ENCODE results near the gene RAD23B.
A peak's percentile ranks its signal among the peaks of the same experiment; 100 is the strongest.

Gene RAD23B

GRCh38 chr9:107243742-107244141, 39.3 kb upstream of the RAD23B start:
- peak; percentile 99 for DNase-seq (ENCODE audit: low read depth)
- H3K4me3 ChIP-seq (ENCODE audit: low read length): no peak overlapping the region
- TF ChIP-seq, protein P1, sequence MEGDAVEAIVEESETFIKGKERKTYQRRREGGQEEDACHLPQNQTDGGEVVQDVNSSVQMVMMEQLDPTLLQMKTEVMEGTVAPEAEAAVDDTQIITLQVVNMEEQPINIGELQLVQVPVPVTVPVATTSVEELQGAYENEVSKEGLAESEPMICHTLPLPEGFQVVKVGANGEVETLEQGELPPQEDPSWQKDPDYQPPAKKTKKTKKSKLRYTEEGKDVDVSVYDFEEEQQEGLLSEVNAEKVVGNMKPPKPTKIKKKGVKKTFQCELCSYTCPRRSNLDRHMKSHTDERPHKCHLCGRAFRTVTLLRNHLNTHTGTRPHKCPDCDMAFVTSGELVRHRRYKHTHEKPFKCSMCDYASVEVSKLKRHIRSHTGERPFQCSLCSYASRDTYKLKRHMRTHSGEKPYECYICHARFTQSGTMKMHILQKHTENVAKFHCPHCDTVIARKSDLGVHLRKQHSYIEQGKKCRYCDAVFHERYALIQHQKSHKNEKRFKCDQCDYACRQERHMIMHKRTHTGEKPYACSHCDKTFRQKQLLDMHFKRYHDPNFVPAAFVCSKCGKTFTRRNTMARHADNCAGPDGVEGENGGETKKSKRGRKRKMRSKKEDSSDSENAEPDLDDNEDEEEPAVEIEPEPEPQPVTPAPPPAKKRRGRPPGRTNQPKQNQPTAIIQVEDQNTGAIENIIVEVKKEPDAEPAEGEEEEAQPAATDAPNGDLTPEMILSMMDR (IDR thresholded peaks at IDR 0.05; ENCODE audit: insufficient read depth, low read depth, low read length, missing control alignments): no peak

- TF ChIP-seq, protein P1 (IDR thresholded peaks at IDR 0.05; ENCODE audit: insufficient read depth, low read depth, low read length, missing control alignments): no peak
- H3K4me3 ChIP-seq (ENCODE audit: low read length): no peak overlapping the region
- no peak for DNase-seq (ENCODE audit: low read depth)
These were observed 36.5 kb upstream of the RAD23B start for GRCh38 chr9:107246259-107247254.

DNA sequence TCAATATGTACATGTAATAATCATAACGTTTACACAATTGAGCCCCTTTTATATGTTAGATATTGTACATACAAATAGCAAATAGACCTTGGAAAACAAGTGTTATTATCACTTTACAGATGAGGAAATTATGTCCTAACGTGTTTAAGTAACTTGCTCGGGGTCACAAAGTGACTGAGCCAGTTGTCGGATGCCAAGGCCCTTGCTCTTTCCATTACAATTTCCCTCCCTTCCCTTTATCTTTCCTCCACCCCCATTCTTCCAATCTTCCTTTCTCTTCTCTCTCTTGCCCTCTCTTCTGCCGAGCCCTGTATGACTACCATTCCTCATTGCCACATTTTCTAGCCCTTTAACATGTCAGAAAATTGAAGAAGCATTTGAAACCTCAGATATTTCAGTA, 34.4 kb upstream of the RAD23B start:
- no peak overlapping the region for H3K4me3 ChIP-seq (ENCODE audit: low read length)
- peak; percentile 16 for DNase-seq (ENCODE audit: low read depth)
- TF ChIP-seq, protein P1 (IDR thresholded peaks at IDR 0.05; ENCODE audit: insufficient read depth, low read depth, low read length, missing control alignments): no peak

- H3K4me3 ChIP-seq (ENCODE audit: low read length): no peak overlapping the region
- TF ChIP-seq, protein P1 (IDR thresholded peaks at IDR 0.05; ENCODE audit: insufficient read depth, low read depth, low read length, missing control alignments): no peak
- peak; percentile 89 for DNase-seq (ENCODE audit: low read depth)
These were observed 33.9 kb upstream of the RAD23B start for GRCh38 chr9:107249131-107249533.

DNA sequence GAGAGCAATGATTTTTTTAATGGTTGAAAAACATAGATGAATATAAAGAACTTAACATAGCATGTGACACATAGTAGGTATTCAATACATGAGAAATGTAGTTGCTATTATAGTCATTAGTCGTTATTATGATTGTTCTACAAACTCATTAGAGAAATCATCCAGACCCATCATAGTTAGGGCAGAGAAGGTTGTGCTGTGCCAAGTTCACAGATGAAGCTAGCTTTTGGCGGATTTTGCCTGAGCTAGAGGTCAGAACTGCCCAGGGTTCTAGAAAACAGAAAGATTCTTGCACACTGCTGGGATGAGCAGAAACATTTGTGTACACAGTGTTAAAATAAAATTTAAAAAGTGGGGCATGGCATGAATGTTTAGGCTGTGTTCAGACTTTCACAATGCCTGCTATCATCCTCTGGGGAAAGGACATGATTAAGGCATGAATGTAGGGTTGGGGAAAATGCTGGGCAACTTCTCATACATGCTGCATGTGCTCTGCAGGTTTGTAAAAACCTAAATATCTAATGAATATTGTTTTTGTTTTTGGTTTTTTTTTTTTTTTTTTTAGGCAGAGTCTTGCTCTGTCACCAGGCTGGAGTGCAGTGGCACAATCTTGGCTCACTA, 33.3 kb upstream of the RAD23B start:
- H3K4me3 ChIP-seq (ENCODE audit: low read length): no peak overlapping the region
- peak; percentile 58 for DNase-seq (ENCODE audit: low read depth)
- TF ChIP-seq, protein P1 (IDR thresholded peaks at IDR 0.05; ENCODE audit: insufficient read depth, low read depth, low read length, missing control alignments): no peak

GRCh38 chr9:107251756-107252322, 31.2 kb upstream of the RAD23B start:
- DNase-seq (ENCODE audit: low read depth): peak; percentile 30
- H3K4me3 ChIP-seq (ENCODE audit: low read length): no peak overlapping the region
- TF ChIP-seq, protein P1 (IDR thresholded peaks at IDR 0.05; ENCODE audit: insufficient read depth, low read depth, low read length, missing control alignments): no peak
